HG03064 (cell line): ENCODE measurements around the gene COL9A2.
"Not testable (repeated sequence)": the region's sequence is repeated elsewhere in the genome, so short reads cannot be mapped to it uniquely, and the experiment has no call there.

Source experiments
- ATAC-seq: cut with Tn5 transposase; IDR thresholded peaks from one replicate; pipeline ENCODE4 v1.9.1; 2021; ENCODE audit warnings: low read depth; ENCODE audit not compliant: unreplicated experiment

COL9A2 gene

GRCh38 chr1:40316595-40317393, at the start of gene COL9A2:
TSS of gene COL9A2 (minus strand) at chr1:40317286. CDS start at chr1:40317197, 89 bp downstream.
- no peak for ATAC-seq

GRCh38 chr1:40363721-40364120, 46.6 kb upstream of the COL9A2 start:
- no peak for ATAC-seq

GRCh38 chr1:40362699-40363098, 45.6 kb upstream of the COL9A2 start:
- no peak for ATAC-seq

- no peak for ATAC-seq
Observed at GRCh38 chr1:40362199-40362598, 45.1 kb upstream of the COL9A2 start.

- ATAC-seq: no peak
Observed at GRCh38 chr1:40361637-40362036, 44.6 kb upstream of the COL9A2 start.

- no peak for ATAC-seq
Observed at GRCh38 chr1:40361201-40361600, 44.1 kb upstream of the COL9A2 start.

GRCh38 chr1:40360631-40361030, 43.5 kb upstream of the COL9A2 start:
- ATAC-seq: no peak

- no peak for ATAC-seq
Observed at GRCh38 chr1:40357625-40358024, 40.5 kb upstream of the COL9A2 start.

- ATAC-seq: no peak
Observed at GRCh38 chr1:40353082-40353481, 36.0 kb upstream of the COL9A2 start.

GRCh38 chr1:40352126-40352525, 35.0 kb upstream of the COL9A2 start:
- no peak for ATAC-seq

GRCh38 chr1:40351124-40351523, 34.0 kb upstream of the COL9A2 start:
- ATAC-seq: no peak

GRCh38 chr1:40350391-40350790, 33.3 kb upstream of the COL9A2 start:
- ATAC-seq: no peak

- no peak for ATAC-seq
Observed at GRCh38 chr1:40344597-40344996, 27.5 kb upstream of the COL9A2 start.

- ATAC-seq: not testable (repeated sequence)
Observed at GRCh38 chr1:40342381-40342717, 25.3 kb upstream of the COL9A2 start.

GRCh38 chr1:40341491-40342380, 24.6 kb upstream of the COL9A2 start:
- ATAC-seq: no peak

- ATAC-seq: no peak
Observed at GRCh38 chr1:40339420-40340323, 22.6 kb upstream of the COL9A2 start.

- ATAC-seq: no peak
Observed at GRCh38 chr1:40338745-40339419, 21.8 kb upstream of the COL9A2 start.

GRCh38 chr1:40337443-40337842, 20.4 kb upstream of the COL9A2 start:
- no peak for ATAC-seq

- ATAC-seq: no peak
Observed at GRCh38 chr1:40332695-40333094, 15.6 kb upstream of the COL9A2 start.

GRCh38 chr1:40331403-40331802, 14.3 kb upstream of the COL9A2 start:
- not testable (repeated sequence) for ATAC-seq
